K562 (cell line): Measurements from ENCODE around the gene FBLN2. TPM values are rescaled to one million over a fixed set of nuclear protein-coding genes. Genes with fewer than 3 reads are reported as not detected.

Experiments
- ATAC-seq: fragments of 200-7000 bp; cut with Tn5 transposase; 3 replicates; pipeline ENCODE4 v1.9.1; 2020; ENCODE audit warnings: moderate library complexity
- BruUV-seq: library from RNA; stranded (reverse); fragments of 400-500 nt; replicated peaks from 2 replicates; lab custom pipeline; 2021; lab: Mats Ljungman, UMichigan
- CTCF ChIA-PET: fragments of 300-600 bp; formaldehyde crosslinking; extraction: SDS; loops from one replicate; lab custom pipeline; 2021; ENCODE audit warnings: low intra/inter-chr PET ratio; lab: Yijun Ruan, JAX
- POLR2A ChIA-PET: fragments of 300-600, 350-650 bp; sonication (Branson Sonifier 250); formaldehyde crosslinking; extraction: SDS; loops from one replicate; lab custom pipeline; 2021; ENCODE audit warnings: antibody characterized with exemption, inconsistent platforms; lab: Yijun Ruan, JAX
- DNase-seq, 4 experiments: peaks; one replicate each; pipeline versions ENCODE4 v3.0.0 to v3.0.0-alpha.2; 2011 to 2018; ENCODE audit warnings: low spot score in 3 of 4, mixed read lengths in 3 of 4; ENCODE audit errors: extremely low read depth in 1 of 4
- FAIRE-seq: peaks from 2 replicates; lab custom pipeline; 2011; peaks lifted over from hg19 to GRCh38; lab: Jason Lieb, UNC
- H2AFZ ChIP-seq: 2 replicates; pipeline ENCODE4 v1.6.0; 2011; ENCODE audit warnings: low read depth, low read length, control low read depth, inconsistent platforms
- H3K27ac ChIP-seq: fragments of 200-600 bp; 3 replicates; pipeline ENCODE4 v1.8.0; 2011; ENCODE audit warnings: low read depth, mild to moderate bottlenecking, control low read depth, inconsistent platforms, low read length, moderate library complexity, mixed read lengths; ENCODE audit errors: extremely low read depth
- H3K27me3 ChIP-seq, 2 experiments: fragments of 300-600 bp in 1 of 2; 2 replicates in 1 of 2; 3 replicates in 1 of 2; pipeline versions ENCODE4 v1.6.0 to v1.8.0; 2011; ENCODE audit warnings: inconsistent platforms in 2 of 2, low read length in 2 of 2, mild to moderate bottlenecking in 1 of 2, mixed read lengths in 1 of 2, moderate library complexity in 1 of 2; ENCODE audit not compliant: control insufficient read depth in 2 of 2, insufficient read depth in 2 of 2
- H3K36me3 ChIP-seq: fragments of 300-600 bp; 3 replicates; pipeline ENCODE4 v1.8.0; 2011; ENCODE audit warnings: mild to moderate bottlenecking, low read length, inconsistent platforms; ENCODE audit not compliant: control insufficient read depth, insufficient read depth
- H3K4me1 ChIP-seq, 2 experiments: fragments of 200-600 bp in 1 of 2; replicated peaks in 1 of 2; 2 replicates in 1 of 2; 3 replicates in 1 of 2; pipeline versions ENCODE4 v1.5.1 to v1.8.0; 2011; ENCODE audit warnings: inconsistent platforms in 2 of 2, low read length in 2 of 2, mild to moderate bottlenecking in 1 of 2, mixed read lengths in 1 of 2, moderate library complexity in 1 of 2; ENCODE audit not compliant: control insufficient read depth in 2 of 2, insufficient read depth in 2 of 2
- H3K4me2 ChIP-seq: 2 replicates; pipeline ENCODE4 v1.6.1; 2011; ENCODE audit warnings: low read length, control low read depth, inconsistent platforms, mixed read lengths; ENCODE audit not compliant: insufficient read depth
- H3K4me3 ChIP-seq: fragments of 200-600 bp; sonication (generic), shearing (Covaris generic); 2 replicates; pipeline ENCODE4 v1.5.1; 2016; ENCODE audit warnings: control low read depth, inconsistent platforms
- H3K79me2 ChIP-seq: fragments of 200-600 bp; 3 replicates; pipeline ENCODE4 v1.8.0; 2011; ENCODE audit warnings: low read length, inconsistent platforms; ENCODE audit not compliant: control insufficient read depth, insufficient read depth
- H3K9ac ChIP-seq, 2 experiments: 2 replicates each; pipeline versions ENCODE4 v1.6.0 to v1.6.1; 2011; ENCODE audit warnings: low read depth in 2 of 2, low read length in 2 of 2, control low read depth in 1 of 2, inconsistent platforms in 1 of 2, mild to moderate bottlenecking in 1 of 2, mixed read lengths in 1 of 2; ENCODE audit not compliant: insufficient read depth in 1 of 2
- H3K9me1 ChIP-seq: one replicate; pipeline ENCODE4 v1.6.0; 2011; ENCODE audit warnings: inconsistent platforms, mild to moderate bottlenecking, low read length, moderate library complexity; ENCODE audit not compliant: control insufficient read depth, insufficient read depth
- H3K9me3 ChIP-seq: replicated peaks from 2 replicates; pipeline ENCODE4 v1.5.1; 2011; ENCODE audit warnings: low read depth, low read length, inconsistent platforms; ENCODE audit not compliant: control insufficient read depth, insufficient read depth
- H4K20me1 ChIP-seq: replicated peaks from 2 replicates; pipeline ENCODE4 v1.6.1; 2011; ENCODE audit warnings: low read length, inconsistent platforms, mixed read lengths; ENCODE audit not compliant: control insufficient read depth, insufficient read depth
- DNMT1 ChIP-seq: fragments of 450-650 bp; IDR thresholded peaks from 2 replicates; pipeline ENCODE4 v1.6.1; 2016; ENCODE audit warnings: antibody characterized with exemption, mild to moderate bottlenecking
- ZNF785 ChIP-seq: fragments of 250-450 bp; sonication (Bioruptor Pico); IDR thresholded peaks from 2 replicates; pipeline ENCODE4 v1.4.0; 2020; ENCODE audit warnings: mild to moderate bottlenecking
- WGBS: fragments of 100-300 bp; shearing (Covaris generic); methylation state at CpG from one replicate; pipeline ENCODE4 v1.1.6; 2016; ENCODE audit warnings: low coverage, mixed read lengths; ENCODE audit not compliant: insufficient coverage; ENCODE audit errors: missing lambda C conversion rate; 5-methylcytosine and 5-hydroxymethylcytosine counted together
- in situ Hi-C: fragments of 300-500 bp; cut with MboI; formaldehyde crosslinking; loops from 4 replicates; pipeline ENCODE4 v1.15.0; 2018; ENCODE audit warnings: inconsistent platforms, mixed read lengths
- intact Hi-C: fragments of 100-400 bp; cut with micrococcal nuclease; formaldehyde crosslinking; loops from 2 replicates; pipeline ENCODE4 v1.14.2; 2022
- polyA plus RNA-seq, 8 experiments: library from polyadenylated mRNA; depleted of rRNA in 4 of 8; stranded (reverse) in 5 of 8; unstranded in 3 of 8; fragments of >200 nt; fragmentation: Nextera tagmentation in 2 of 8; fragmentation: Illumina TruSeq in 1 of 8; extraction: Ambion mirVana in 2 of 8; extraction: Trizol in 1 of 8; gene quantifications; 2 replicates each; pipeline versions ENCODE4 v1.2.1 to v1.2.3, GENCODE V29; 2011 to 2014; ENCODE audit warnings: inconsistent platforms in 1 of 8, missing spikeins in 1 of 8
- total RNA-seq, 7 experiments: library from RNA; depleted of rRNA in 6 of 7; stranded (reverse); fragments of >200 nt in 6 of 7; fragmentation: Illumina TruSeq in 2 of 7; extraction: Trizol in 2 of 7; gene quantifications; 2 replicates each; pipeline versions ENCODE4 v1.2.1 to v1.2.3, GENCODE V29; 2011 to 2021; ENCODE audit warnings: low replicate concordance in 1 of 7
- TF ChIP-seq, protein P1 (sequence below), 2 experiments: fragments of 450-650 bp in 1 of 2; sonication (generic) in 1 of 2; formaldehyde crosslinking in 1 of 2; IDR thresholded peaks; 2 replicates each; pipeline versions ENCODE4 v1.7.1 to v1.9.0; 2016 to 2022; ENCODE audit warnings: inconsistent platforms in 1 of 2, mild to moderate bottlenecking in 1 of 2, missing genetic modification reagents in 1 of 2
- TF ChIP-seq, protein P2 (sequence below): fragments of 250-450 bp; sonication (Bioruptor Pico); IDR thresholded peaks from 2 replicates; pipeline ENCODE4 v1.4.0; 2020; ENCODE audit warnings: mild to moderate bottlenecking
- TF ChIP-seq, protein P3 (sequence below): fragments of 250-450 bp; sonication (Bioruptor Pico); IDR thresholded peaks from 2 replicates; pipeline ENCODE4 v1.8.0; 2021; ENCODE audit warnings: moderate library complexity, mild to moderate bottlenecking, inconsistent platforms

The FBLN2 gene
- total and polyA plus RNA-seq, 9 of the 15 experiments (the other 6 are each of a cell fraction or from before 2014, with no cell fraction given), result 0.03 to 0.10 (median 0.04) TPM; not detected in 6

DNA sequence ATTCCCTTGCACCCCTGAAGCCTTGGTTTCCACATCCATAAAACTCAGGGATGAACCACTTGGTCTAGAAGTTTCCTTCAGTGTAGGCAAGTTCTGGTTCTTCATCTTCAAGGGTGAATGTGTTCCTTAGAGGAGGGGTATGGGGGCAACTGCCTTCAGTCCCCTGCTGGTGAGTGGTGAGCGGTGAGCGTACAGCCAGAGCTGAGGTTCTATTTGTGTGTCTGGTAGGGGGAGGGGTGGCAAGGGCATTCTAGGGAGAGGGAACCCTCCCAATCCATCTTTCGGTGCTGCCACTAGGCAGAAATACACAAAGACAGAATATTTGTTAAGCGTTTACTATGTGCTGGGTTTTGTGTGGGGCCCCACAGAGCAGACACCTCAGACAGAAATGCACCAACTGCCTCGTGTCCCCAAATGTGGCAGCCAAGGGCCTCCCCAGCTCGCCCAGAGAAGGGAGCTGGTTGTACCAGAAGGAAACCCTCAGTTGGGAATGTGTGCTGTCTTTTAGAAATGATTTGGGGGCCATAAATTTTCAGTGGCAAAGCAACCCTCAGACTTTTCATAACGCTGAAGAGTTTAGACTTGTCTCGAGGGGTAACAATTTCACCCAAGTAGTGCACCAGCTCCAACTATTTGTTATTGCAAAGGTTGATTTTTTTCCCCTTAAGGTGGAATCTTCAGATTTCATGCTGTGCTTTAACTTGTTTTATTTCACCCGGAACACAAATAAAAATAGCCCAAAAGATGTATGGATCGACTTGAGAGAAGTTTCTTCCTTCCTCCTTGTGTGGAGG lies 137.6 kb downstream of the FBLN2 start:
- FAIRE-seq (no peak), ATAC-seq (no peak), DNase-seq (no peak)
- no peak overlapping the region for H3K27ac ChIP-seq
- no peak overlapping the region for H3K9ac ChIP-seq
- H3K4me2 ChIP-seq, result no peak overlapping the region
- H3K4me3 ChIP-seq, result no peak overlapping the region
- H3K9me1 ChIP-seq, result no peaks in the 10 kb centered on the region
- no peak overlapping the region for H2AFZ ChIP-seq
- H3K36me3 ChIP-seq, result no peaks in the 10 kb centered on the region
- H3K4me1 ChIP-seq, result peaks cover 0 to 4% of the 10 kb centered on the region in 2 experiments; a peak in 1 of 5 replicates
- peaks cover 8% of the 10 kb centered on the region for H4K20me1 ChIP-seq
- H3K79me2 ChIP-seq, result no peaks in the 10 kb centered on the region
- in situ Hi-C loops (no loop called here), intact Hi-C loops (no loop called here)
- H3K9me3 ChIP-seq, result no peaks in the 10 kb centered on the region
- peaks cover 29 to 72% of the 10 kb centered on the region in 2 experiments for H3K27me3 ChIP-seq
- CTCF ChIA-PET, result no interaction called here
- POLR2A ChIA-PET, result interaction anchor here (0.6 to 1.1 kb wide), 2 partner anchors 22 to 404 kb away, joined by 3 read pairs; no protein-coding TSS in a partner anchor
- 0% methylated on average over 10 of the region's 10 CpGs for WGBS
- no TSS peak for BruUV-seq
- TF ChIP-seq, protein P1, sequence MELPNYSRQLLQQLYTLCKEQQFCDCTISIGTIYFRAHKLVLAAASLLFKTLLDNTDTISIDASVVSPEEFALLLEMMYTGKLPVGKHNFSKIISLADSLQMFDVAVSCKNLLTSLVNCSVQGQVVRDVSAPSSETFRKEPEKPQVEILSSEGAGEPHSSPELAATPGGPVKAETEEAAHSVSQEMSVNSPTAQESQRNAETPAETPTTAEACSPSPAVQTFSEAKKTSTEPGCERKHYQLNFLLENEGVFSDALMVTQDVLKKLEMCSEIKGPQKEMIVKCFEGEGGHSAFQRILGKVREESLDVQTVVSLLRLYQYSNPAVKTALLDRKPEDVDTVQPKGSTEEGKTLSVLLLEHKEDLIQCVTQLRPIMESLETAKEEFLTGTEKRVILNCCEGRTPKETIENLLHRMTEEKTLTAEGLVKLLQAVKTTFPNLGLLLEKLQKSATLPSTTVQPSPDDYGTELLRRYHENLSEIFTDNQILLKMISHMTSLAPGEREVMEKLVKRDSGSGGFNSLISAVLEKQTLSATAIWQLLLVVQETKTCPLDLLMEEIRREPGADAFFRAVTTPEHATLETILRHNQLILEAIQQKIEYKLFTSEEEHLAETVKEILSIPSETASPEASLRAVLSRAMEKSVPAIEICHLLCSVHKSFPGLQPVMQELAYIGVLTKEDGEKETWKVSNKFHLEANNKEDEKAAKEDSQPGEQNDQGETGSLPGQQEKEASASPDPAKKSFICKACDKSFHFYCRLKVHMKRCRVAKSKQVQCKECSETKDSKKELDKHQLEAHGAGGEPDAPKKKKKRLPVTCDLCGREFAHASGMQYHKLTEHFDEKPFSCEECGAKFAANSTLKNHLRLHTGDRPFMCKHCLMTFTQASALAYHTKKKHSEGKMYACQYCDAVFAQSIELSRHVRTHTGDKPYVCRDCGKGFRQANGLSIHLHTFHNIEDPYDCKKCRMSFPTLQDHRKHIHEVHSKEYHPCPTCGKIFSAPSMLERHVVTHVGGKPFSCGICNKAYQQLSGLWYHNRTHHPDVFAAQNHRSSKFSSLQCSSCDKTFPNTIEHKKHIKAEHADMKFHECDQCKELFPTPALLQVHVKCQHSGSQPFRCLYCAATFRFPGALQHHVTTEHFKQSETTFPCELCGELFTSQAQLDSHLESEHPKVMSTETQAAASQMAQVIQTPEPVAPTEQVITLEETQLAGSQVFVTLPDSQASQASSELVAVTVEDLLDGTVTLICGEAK (IDR thresholded peaks at IDR 0.05), result no peak
- TF ChIP-seq, protein P1 (CRISPR knock-in tag; IDR thresholded peaks at IDR 0.05), result no peak
- TF ChIP-seq, protein P2, sequence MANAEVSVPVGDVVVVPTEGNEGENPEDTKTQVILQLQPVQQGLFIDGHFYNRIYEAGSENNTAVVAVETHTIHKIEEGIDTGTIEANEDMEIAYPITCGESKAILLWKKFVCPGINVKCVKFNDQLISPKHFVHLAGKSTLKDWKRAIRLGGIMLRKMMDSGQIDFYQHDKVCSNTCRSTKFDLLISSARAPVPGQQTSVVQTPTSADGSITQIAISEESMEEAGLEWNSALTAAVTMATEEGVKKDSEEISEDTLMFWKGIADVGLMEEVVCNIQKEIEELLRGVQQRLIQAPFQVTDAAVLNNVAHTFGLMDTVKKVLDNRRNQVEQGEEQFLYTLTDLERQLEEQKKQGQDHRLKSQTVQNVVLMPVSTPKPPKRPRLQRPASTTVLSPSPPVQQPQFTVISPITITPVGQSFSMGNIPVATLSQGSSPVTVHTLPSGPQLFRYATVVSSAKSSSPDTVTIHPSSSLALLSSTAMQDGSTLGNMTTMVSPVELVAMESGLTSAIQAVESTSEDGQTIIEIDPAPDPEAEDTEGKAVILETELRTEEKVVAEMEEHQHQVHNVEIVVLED (CRISPR knock-in tag), result no peak
- TF ChIP-seq DNMT1 (no peak), ZNF785 (CRISPR knock-in tag) (no peak)
- TF ChIP-seq, protein P3, sequence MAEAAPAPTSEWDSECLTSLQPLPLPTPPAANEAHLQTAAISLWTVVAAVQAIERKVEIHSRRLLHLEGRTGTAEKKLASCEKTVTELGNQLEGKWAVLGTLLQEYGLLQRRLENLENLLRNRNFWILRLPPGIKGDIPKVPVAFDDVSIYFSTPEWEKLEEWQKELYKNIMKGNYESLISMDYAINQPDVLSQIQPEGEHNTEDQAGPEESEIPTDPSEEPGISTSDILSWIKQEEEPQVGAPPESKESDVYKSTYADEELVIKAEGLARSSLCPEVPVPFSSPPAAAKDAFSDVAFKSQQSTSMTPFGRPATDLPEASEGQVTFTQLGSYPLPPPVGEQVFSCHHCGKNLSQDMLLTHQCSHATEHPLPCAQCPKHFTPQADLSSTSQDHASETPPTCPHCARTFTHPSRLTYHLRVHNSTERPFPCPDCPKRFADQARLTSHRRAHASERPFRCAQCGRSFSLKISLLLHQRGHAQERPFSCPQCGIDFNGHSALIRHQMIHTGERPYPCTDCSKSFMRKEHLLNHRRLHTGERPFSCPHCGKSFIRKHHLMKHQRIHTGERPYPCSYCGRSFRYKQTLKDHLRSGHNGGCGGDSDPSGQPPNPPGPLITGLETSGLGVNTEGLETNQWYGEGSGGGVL, result no peak
